ENCODE results near the gene TRPM4.
"Not testable (repeated sequence)": the region's sequence is repeated elsewhere in the genome, so short reads cannot be mapped to it uniquely, and the experiment has no call there.

The TRPM4 gene

GRCh38 chr19:49150106-49150943 lies 7.3 kb upstream of the TRPM4 start:
- peak in 55 of 56 donors; percentile 21 to 91 (median 78) for DNase-seq

- no peak for DNase-seq
Observed at GRCh38 chr19:49150944-49151243, 6.7 kb upstream of the TRPM4 start.

- DNase-seq, result peak in 25 of 56 donors; percentile 9 to 72 (median 32)
Observed at GRCh38 chr19:49151267-49152118, 6.1 kb upstream of the TRPM4 start.

GRCh38 chr19:49152119-49152550 lies 5.5 kb upstream of the TRPM4 start:
- DNase-seq, result no peak

DNA sequence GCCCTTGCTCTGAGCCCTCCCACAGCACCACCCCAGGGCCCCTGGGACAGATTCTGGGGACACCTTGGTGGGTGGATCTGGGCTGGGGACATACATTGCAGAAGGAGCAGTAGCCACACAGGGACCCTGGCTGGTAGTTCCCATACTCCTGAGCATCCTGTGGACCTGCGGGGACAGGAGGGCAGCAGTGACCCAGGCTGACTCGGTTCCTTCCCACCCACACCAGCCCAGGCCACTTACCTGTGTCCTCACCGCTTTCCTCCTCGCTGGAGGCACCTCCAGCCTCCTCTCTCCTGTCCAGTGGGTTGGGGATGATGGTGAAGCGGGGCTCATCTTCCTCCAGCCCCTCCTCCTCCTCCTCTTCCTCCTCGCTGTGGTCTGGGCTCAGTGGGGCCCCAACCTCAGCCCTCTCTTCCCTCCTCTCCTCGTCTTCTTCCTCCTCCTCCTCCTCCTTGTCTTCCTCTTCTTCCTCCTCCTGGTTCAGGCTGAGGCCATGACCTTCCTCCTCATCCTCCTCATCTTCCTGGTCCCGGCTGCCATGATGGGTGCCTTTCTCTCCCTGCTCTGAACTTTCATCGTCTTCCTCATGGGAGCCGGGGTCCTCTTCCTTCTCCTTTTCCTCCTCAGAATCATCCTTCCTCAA lies 4.3 kb upstream of the TRPM4 start:
- DNase-seq, result no peak

GRCh38 chr19:49154279-49154678 lies 3.3 kb upstream of the TRPM4 start:
- no peak for DNase-seq

GRCh38 chr19:49155005-49155819 lies 2.4 kb upstream of the TRPM4 start, which contains the start of gene HRC:
Gene HRC (minus strand): TSS chr19:49155396. CDS start chr19:49155237, 159 bp downstream.
- DNase-seq, result no peak

- no peak for DNase-seq
Observed at GRCh38 chr19:49155820-49156346, 1.7 kb upstream of the TRPM4 start.

DNA sequence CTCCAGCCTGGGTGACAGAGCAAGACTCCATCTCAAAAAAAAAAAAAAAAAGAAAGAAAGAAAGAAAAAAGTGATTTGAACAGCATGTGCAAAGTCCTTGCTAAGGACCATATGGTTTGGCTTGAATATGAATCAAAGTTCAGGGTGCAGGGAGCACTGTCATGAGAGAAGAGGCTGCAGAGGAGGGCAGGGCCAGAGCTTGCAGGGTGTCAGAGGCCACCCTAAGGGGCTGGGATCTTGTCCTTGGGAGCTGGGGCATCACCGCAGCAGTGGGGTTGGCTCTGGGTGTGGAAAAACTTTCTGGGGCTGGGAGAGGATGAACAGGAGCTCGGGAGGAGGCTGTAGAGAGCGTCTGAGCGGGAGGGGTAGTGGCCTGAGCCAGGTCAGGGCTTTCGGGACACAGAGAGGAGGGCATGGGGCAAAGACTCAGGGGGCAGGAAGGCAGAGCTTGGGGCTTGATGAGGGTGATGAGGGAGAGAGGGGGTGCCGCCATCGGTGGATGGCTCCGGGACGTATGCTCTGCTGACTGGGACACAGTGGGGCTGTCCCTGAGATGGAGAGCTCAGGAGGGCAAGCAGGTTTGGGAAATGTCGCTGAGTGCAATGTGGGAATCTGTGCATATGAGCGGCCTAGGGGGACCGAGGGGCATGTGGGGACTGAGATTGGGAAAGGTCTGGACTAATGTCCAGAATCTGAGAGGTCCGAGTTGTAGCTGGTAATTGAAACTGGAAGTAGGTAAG lies 3.0 kb downstream of the TRPM4 start:
- no peak for DNase-seq

GRCh38 chr19:49161987-49162386 lies 4.4 kb downstream of the TRPM4 start:
- no peak for DNase-seq

DNA sequence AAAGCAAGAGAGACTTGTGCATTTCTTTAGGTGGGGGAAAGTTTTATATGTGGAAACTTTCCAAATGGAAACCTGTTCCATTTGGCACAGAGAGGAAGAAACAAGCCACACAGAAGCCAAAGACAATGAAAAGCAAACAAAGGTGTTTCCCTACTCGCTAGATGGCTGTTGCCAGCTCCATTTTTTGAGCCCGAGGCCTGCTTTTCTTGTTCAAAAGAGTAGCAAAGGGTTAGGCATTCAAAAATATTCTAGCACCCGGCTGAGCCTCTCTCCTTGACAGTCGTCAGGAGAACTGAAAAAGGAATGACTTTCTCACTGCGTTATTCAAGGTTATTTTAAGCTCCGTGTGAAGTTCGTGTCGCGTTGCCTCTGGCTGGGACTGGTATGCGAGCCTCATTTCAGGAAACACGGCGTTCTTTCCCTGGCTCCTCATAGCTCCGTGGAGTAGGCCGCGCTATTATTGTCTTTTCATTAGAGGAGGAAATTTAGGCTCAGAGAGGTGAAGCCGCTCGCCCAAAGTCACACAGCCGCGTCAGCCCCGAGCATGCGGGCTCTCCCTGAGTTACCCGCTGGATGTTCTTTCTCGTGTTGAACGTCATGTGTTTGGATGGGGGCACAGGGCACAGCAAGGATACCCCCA lies 7.6 kb downstream of the TRPM4 start:
- peak in 16 of 56 donors; percentile 9 to 61 (median 20) for DNase-seq

DNA sequence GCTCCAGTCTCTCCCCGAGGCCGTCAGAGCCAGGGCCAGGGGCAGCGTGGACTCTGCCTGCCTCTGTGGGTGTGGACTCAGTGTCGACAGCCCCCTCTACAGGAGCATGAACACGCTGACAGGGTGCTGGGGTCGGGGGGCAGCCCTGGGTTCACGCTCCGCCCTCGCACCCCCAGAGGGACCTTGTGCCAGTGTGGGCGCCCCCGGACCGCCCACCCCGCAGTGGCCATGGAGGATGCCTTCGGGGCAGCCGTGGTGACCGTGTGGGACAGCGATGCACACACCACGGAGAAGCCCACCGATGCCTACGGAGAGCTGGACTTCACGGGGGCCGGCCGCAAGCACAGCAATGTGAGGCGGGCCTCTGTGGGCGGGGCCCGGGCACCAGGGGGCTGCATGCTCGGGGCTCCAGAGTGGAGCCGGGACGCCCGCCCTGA lies 8.3 kb downstream of the TRPM4 start:
- no peak for DNase-seq

DNA sequence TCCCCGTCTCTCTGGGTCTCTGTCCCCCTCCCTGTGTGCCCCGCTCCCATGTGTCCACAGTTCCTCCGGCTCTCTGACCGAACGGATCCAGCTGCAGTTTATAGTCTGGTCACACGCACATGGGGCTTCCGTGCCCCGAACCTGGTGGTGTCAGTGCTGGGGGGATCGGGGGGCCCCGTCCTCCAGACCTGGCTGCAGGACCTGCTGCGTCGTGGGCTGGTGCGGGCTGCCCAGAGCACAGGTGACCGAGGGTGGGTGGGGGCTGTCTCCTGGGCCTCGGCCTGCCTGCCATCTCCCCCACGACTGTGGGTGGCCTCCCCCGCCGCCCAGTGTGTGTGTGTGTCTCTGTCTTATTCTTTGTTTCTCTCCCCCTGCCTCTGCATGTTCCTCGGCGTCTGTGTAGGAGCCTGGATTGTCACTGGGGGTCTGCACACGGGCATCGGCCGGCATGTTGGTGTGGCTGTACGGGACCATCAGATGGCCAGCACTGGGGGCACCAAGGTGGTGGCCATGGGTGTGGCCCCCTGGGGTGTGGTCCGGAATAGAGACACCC lies 10.3 kb downstream of the TRPM4 start:
- DNase-seq, result no peak

GRCh38 chr19:49168421-49168820 lies 10.8 kb downstream of the TRPM4 start:
- no peak for DNase-seq

- no peak for DNase-seq
Observed at GRCh38 chr19:49173198-49173597, 15.6 kb downstream of the TRPM4 start.

DNA sequence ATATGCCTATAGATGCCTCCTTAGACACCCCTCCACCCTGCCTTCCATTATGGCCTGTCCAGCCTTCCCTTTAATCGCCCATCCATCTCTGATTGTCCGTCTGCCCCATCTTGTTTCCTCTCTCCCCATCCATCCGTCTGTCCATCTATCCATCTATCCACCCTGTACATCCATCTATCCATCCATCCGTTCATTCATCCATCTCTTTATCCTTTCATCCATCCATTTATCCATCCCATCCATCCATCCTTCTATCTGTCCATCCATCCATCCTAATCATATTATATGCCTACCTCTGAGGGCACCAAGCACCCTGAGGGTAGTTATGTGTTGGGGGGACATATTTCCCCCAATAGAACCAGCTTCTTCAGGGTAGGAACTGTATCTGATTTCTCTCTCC lies 23.1 kb downstream of the TRPM4 start:
- DNase-seq, result no peak

- DNase-seq, result not testable (repeated sequence)
Observed at GRCh38 chr19:49182010-49182847, 24.6 kb downstream of the TRPM4 start.

GRCh38 chr19:49182848-49183375 lies 25.3 kb downstream of the TRPM4 start:
- DNase-seq, result no peak

All from amygdala (tissue), 56 donors.